GM23338 (cell line): ENCODE results near the gene AREL1. TPM values are rescaled to one million over a fixed set of nuclear protein-coding genes. Genes with fewer than 3 reads are reported as not detected.

ENCODE experiments used
- ATAC-seq: fragments of 200-7000 bp; cut with Tn5 transposase; 3 replicates; pipeline ENCODE4 v1.9.1; 2020
- DNase-seq: peaks from one replicate; pipeline ENCODE4 v3.0.0-alpha.2; 2015; ENCODE audit warnings: low spot score
- H2AFZ ChIP-seq: fragments of 200-600 bp; sonication (generic); 2 replicates; pipeline ENCODE4 v1.8.0; 2016; ENCODE audit warnings: antibody characterized with exemption, mild to moderate bottlenecking, moderate library complexity
- H3F3A ChIP-seq: fragments of 200-600 bp; sonication (generic); replicated peaks from 2 replicates; pipeline ENCODE4 v1.8.0; 2017; ENCODE audit warnings: antibody characterized with exemption, mixed run types, low read depth
- H3K27ac ChIP-seq: fragments of 200-600 bp; sonication (generic); 2 replicates; pipeline ENCODE4 v1.6.1; 2016; ENCODE audit warnings: low read depth
- H3K27me3 ChIP-seq: fragments of 200-600 bp; sonication (generic); 2 replicates; pipeline ENCODE4 v1.8.0; 2016; ENCODE audit warnings: mild to moderate bottlenecking, mixed run types, moderate library complexity; ENCODE audit not compliant: insufficient read depth
- H3K36me3 ChIP-seq: fragments of 200-600 bp; sonication (generic); 2 replicates; pipeline ENCODE4 v1.8.0; 2016; ENCODE audit warnings: mild to moderate bottlenecking; ENCODE audit not compliant: insufficient read depth
- H3K4me1 ChIP-seq: fragments of 200-600 bp; sonication (generic); 2 replicates; pipeline ENCODE4 v1.8.0; 2016; ENCODE audit warnings: mild to moderate bottlenecking, moderate library complexity; ENCODE audit not compliant: insufficient read depth
- H3K4me2 ChIP-seq: fragments of 200-600 bp; sonication (generic); 2 replicates; pipeline ENCODE4 v1.7.1; 2017; ENCODE audit warnings: mixed run types
- H3K4me3 ChIP-seq: fragments of 200-600 bp; sonication (generic); 2 replicates; pipeline ENCODE4 v1.6.1; 2016; ENCODE audit warnings: mixed run types
- H3K79me2 ChIP-seq: fragments of 200-600 bp; sonication (generic); replicated peaks from 2 replicates; pipeline ENCODE4 v1.8.0; 2017; ENCODE audit warnings: mild to moderate bottlenecking; ENCODE audit not compliant: insufficient read depth
- H3K9me2 ChIP-seq: fragments of 200-600 bp; sonication (generic); 2 replicates; pipeline ENCODE4 v1.8.0; 2017; ENCODE audit not compliant: insufficient read depth
- H4K20me1 ChIP-seq: fragments of 200-600 bp; sonication (generic); replicated peaks from 2 replicates; pipeline ENCODE4 v1.8.0; 2017; ENCODE audit warnings: mild to moderate bottlenecking; ENCODE audit not compliant: insufficient read depth
- H3K27ac Mint-ChIP-seq: 2 replicates; pipeline ENCODE4 v1.8.0; 2020; ENCODE audit warnings: inconsistent platforms, mild to moderate bottlenecking, moderate library complexity, mixed read lengths
- H3K27me3 Mint-ChIP-seq: 3 replicates; pipeline ENCODE4 v1.8.0; 2022; ENCODE audit warnings: low read depth, mild to moderate bottlenecking, moderate library complexity, mixed read lengths, inconsistent platforms; ENCODE audit not compliant: insufficient read depth, poor library complexity
- H3K36me3 Mint-ChIP-seq: 3 replicates; pipeline ENCODE4 v1.8.0; 2021; ENCODE audit warnings: low read depth, mild to moderate bottlenecking, inconsistent platforms, moderate library complexity, mixed read lengths
- H3K4me1 Mint-ChIP-seq: 3 replicates; pipeline ENCODE4 v1.8.0; 2020; ENCODE audit warnings: mild to moderate bottlenecking, inconsistent platforms, mixed read lengths
- H3K4me3 Mint-ChIP-seq: 3 replicates; pipeline ENCODE4 v1.8.0; 2021; ENCODE audit warnings: moderate library complexity, mild to moderate bottlenecking, inconsistent platforms, mixed read lengths
- H3K9me3 Mint-ChIP-seq: 3 replicates; pipeline ENCODE4 v1.8.0; 2020; ENCODE audit warnings: moderate library complexity, mild to moderate bottlenecking, inconsistent platforms, mixed read lengths
- CREB1 ChIP-seq: fragments of 250-450 bp; sonication (Bioruptor Pico); IDR thresholded peaks from 2 replicates; pipeline ENCODE4 v1.5.0; 2020; ENCODE audit warnings: low read depth, mild to moderate bottlenecking, moderate library complexity
- CTCF ChIP-seq, 2 experiments: fragments of 200-600 bp in 1 of 2; sonication (generic) in 1 of 2; conservative IDR thresholded peaks; 2 replicates each; pipeline versions ENCODE4 v1.5.1 to v1.6.1; 2016 to 2017; ENCODE audit warnings: antibody characterized with exemption in 2 of 2, low read depth in 2 of 2, mild to moderate bottlenecking in 2 of 2, moderate library complexity in 1 of 2
- ETS1 ChIP-seq: IDR thresholded peaks from 2 replicates; pipeline ENCODE4 v1.6.1; 2016; ENCODE audit warnings: antibody characterized with exemption
- EZH2 ChIP-seq: fragments of 200-600 bp; sonication (generic); IDR thresholded peaks from one replicate; pipeline ENCODE4 v1.8.0; 2017; ENCODE audit warnings: antibody characterized with exemption, mild to moderate bottlenecking, low read depth; ENCODE audit not compliant: unreplicated experiment
- EZH2phosphoT487 ChIP-seq: fragments of 200-600 bp; sonication (generic); IDR thresholded peaks from one replicate; pipeline ENCODE4 v1.8.1; 2018; ENCODE audit warnings: antibody characterized with exemption; ENCODE audit not compliant: unreplicated experiment
- JUNB ChIP-seq: IDR thresholded peaks from one replicate; pipeline ENCODE4 v1.6.1; 2016; ENCODE audit warnings: antibody characterized with exemption; ENCODE audit not compliant: unreplicated experiment
- NANOG ChIP-seq: IDR thresholded peaks from 2 replicates; pipeline ENCODE4 v1.6.1; 2016; ENCODE audit warnings: antibody characterized with exemption, borderline replicate concordance
- POLR2AphosphoS5 ChIP-seq: IDR thresholded peaks from 2 replicates; pipeline ENCODE4 v1.6.1; 2016; ENCODE audit warnings: antibody characterized with exemption, low read depth
- STAT1 ChIP-seq: IDR thresholded peaks from one replicate; pipeline ENCODE4 v1.6.1; 2016; ENCODE audit warnings: antibody characterized with exemption; ENCODE audit not compliant: unreplicated experiment
- ZNF114 ChIP-seq: fragments of 250-450 bp; sonication (Bioruptor Pico); IDR thresholded peaks from 2 replicates; pipeline ENCODE4 v1.5.0; 2020; ENCODE audit warnings: mild to moderate bottlenecking, moderate library complexity
- ZNF331 ChIP-seq: fragments of 250-450 bp; sonication (Bioruptor Pico); IDR thresholded peaks from 2 replicates; pipeline ENCODE4 v1.5.0; 2020; ENCODE audit warnings: low read depth, mild to moderate bottlenecking, moderate library complexity
- ZNF462 ChIP-seq: fragments of 250-450 bp; sonication (Bioruptor Pico); IDR thresholded peaks from 2 replicates; pipeline ENCODE4 v1.5.0; 2020; ENCODE audit warnings: mild to moderate bottlenecking, moderate library complexity
- polyA plus RNA-seq: library from polyadenylated mRNA; unstranded; fragments of >200 nt; fragmentation: Nextera tagmentation; extraction: Ambion mirVana; gene quantifications from 2 replicates; pipeline ENCODE4 v1.2.1, GENCODE V29; 2016
- total RNA-seq: library from RNA; depleted of rRNA; stranded (reverse); fragments of >200 nt; shearing (Covaris generic); gene quantifications from 2 replicates; pipeline ENCODE4 v1.2.3, GENCODE V29; 2014
- TF ChIP-seq, protein P1 (sequence below): IDR thresholded peaks from one replicate; pipeline ENCODE4 v1.6.1; 2018; ENCODE audit warnings: antibody characterized with exemption; ENCODE audit not compliant: unreplicated experiment

AREL1 gene
- total and polyA plus RNA-seq, 2 experiments from 2014 or later, result 7.5 to 23.6 TPM

DNA sequence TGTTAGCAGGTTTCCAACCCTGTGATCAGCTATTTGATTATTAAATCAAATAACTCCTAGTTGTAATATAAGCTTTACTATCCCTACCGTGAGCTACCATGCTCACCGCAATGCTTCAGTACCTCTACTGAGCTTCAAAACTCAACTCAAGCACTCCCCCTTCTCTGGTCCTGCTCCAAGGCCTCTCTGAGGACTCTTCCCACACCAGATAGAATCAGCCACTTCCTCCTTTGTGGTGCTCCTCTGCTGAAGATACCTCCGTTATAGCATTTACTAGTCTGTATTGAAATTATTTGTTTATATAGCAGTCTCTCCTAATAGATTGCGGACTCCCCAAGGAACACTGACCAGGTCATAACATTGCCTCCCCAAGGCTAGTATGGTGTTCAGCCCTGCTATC lies 17.5 kb downstream of the AREL1 start:
- H3K9me3 Mint-ChIP-seq, result no peaks in the 10 kb centered on the region
- Histone ChIP-seq H3K4me2 (no peak overlapping the region), H3F3A (no peaks in the 10 kb centered on the region), H3K27me3 (no peaks in the 10 kb centered on the region), H3K36me3 (no peaks in the 10 kb centered on the region; the same call in 1 of the 2 replicates), H3K9me2 (no peaks in the 10 kb centered on the region), H2AFZ (no peak overlapping the region), H4K20me1 (no peaks in the 10 kb centered on the region; the same call in none of the 2 replicates), H3K27ac (no peak overlapping the region), H3K79me2 (peaks cover 58% of the 10 kb centered on the region), H3K4me3 (no peak overlapping the region), H3K4me1 (no peaks in the 10 kb centered on the region)
- no peak overlapping the region for H3K4me3 Mint-ChIP-seq
- no peaks in the 10 kb centered on the region for H3K4me1 Mint-ChIP-seq
- DNase-seq, result no peak
- H3K27ac Mint-ChIP-seq, result no peak overlapping the region
- TF ChIP-seq JUNB (no peak), CREB1 (no peak), ZNF114 (CRISPR knock-in tag) (no peak), ZNF331 (CRISPR knock-in tag) (no peak), CTCF (conservative IDR thresholded peaks at IDR 0.05; ENCODE audit: low read depth in 2 of 2) (no peak), NANOG (no peak), POLR2AphosphoS5 (no peak), ETS1 (no peak), ZNF462 (CRISPR knock-in tag) (no peak), EZH2phosphoT487 (no peak), EZH2 (no peak), STAT1 (no peak)
- TF ChIP-seq, protein P1, sequence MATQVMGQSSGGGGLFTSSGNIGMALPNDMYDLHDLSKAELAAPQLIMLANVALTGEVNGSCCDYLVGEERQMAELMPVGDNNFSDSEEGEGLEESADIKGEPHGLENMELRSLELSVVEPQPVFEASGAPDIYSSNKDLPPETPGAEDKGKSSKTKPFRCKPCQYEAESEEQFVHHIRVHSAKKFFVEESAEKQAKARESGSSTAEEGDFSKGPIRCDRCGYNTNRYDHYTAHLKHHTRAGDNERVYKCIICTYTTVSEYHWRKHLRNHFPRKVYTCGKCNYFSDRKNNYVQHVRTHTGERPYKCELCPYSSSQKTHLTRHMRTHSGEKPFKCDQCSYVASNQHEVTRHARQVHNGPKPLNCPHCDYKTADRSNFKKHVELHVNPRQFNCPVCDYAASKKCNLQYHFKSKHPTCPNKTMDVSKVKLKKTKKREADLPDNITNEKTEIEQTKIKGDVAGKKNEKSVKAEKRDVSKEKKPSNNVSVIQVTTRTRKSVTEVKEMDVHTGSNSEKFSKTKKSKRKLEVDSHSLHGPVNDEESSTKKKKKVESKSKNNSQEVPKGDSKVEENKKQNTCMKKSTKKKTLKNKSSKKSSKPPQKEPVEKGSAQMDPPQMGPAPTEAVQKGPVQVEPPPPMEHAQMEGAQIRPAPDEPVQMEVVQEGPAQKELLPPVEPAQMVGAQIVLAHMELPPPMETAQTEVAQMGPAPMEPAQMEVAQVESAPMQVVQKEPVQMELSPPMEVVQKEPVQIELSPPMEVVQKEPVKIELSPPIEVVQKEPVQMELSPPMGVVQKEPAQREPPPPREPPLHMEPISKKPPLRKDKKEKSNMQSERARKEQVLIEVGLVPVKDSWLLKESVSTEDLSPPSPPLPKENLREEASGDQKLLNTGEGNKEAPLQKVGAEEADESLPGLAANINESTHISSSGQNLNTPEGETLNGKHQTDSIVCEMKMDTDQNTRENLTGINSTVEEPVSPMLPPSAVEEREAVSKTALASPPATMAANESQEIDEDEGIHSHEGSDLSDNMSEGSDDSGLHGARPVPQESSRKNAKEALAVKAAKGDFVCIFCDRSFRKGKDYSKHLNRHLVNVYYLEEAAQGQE, result no peak
- no peak for ATAC-seq
- peaks cover 9% of the 10 kb centered on the region; the same call in 1 of the 3 replicates for H3K36me3 Mint-ChIP-seq
- H3K27me3 Mint-ChIP-seq, result no peaks in the 10 kb centered on the region
